Measurements from ENCODE around the gene ZFP36L2.

The ZFP36L2 gene

GRCh38 chr2:43184339-43184895, 42.0 kb downstream of the ZFP36L2 start:
- no peak for FAIRE-seq

GRCh38 chr2:43183743-43184142, 42.7 kb downstream of the ZFP36L2 start:
- FAIRE-seq: no peak

DNA sequence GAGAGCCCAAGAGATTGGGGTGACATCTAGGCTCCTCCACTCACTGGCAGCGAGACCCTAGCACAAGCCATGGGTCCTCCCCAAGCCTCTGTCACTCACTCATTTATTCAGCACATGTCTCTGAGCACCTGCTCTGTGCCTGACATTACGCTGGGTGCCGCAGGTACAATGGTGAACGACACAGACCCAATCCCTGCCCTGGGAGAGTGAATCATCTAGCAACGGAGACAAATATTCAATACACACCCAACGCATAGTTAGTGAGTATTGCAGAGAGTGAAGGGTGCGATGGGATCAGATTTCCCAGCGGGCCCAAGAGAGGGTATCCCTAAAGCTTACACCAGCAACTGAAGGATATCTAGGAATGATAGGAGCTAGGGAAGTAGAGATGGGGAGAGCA, 45.5 kb downstream of the ZFP36L2 start:
- no peak for FAIRE-seq

DNA sequence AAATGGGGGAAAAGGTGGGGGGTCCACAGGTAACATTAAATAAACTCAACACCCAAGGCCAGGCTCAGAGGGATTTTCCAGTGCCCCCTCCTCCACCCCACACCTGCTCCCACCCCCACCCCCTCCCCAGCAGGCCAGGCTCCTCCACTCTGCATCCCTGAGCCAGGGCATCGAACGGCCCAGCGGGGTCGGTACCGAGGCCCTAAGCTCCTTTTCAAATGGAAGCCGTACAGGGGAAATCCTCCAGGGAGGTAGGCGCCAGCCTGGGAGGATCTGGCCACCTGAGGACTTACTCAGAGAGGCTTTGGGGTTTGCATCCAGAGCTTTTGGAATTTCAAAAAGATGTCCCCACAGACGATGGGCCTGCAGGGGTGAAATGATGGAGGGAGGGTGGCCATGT, 46.5 kb downstream of the ZFP36L2 start:
- FAIRE-seq: no peak

GRCh38 chr2:43178602-43179542, 47.5 kb downstream of the ZFP36L2 start:
- FAIRE-seq: no peak

GRCh38 chr2:43178055-43178598, 48.3 kb downstream of the ZFP36L2 start:
- FAIRE-seq: no peak

DNA sequence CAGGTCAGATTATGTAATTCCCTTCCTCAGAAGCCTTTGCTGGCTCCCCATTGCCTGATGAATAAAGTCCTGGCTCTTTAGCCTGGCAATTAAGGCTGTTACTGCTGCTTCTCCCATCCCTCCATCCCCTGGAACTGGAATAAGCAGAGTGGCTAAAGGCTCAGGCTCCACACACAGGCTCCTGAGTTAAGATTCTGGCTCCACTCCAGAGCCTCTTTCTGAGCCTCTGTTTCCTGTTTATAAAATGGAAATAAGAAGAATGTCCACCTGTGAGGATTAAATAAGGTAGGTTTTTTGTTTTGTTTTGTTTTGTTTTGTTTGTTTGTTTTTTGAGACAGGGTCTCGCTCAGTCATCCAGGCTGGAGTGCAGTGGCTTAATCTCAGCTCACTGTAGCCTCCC, 50.0 kb downstream of the ZFP36L2 start:
- no peak for FAIRE-seq

- no peak for FAIRE-seq
Measured at GRCh38 chr2:43175876-43176275, 50.5 kb downstream of the ZFP36L2 start.

- FAIRE-seq: no peak
Measured at GRCh38 chr2:43175020-43175441, 51.4 kb downstream of the ZFP36L2 start.

DNA sequence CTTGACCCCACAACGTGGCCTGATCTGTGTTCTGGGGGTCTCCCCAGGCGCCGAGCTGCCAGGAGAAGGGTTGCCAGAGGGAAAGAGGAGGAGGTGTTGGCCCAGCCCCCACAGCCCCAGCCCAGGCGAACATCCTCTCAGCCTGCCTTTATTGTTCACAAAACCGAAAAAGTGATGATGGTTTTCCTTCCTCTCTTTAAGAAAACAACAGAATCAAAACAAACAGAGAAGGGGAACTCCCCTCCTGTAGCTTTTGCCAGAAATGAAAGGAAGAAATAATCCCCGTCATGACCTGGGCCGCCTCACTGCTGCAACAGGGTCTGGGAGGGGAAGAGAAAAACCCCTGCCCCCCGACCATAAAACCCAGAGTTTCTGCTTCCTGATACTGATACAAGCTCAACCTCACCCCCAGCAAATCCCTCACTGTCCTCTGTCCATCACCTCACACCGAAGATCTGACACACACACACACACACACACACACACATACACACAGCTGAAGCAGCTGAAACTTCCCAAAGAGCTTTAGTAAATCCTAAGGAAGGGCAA, 52.0 kb downstream of the ZFP36L2 start:
- no peak for FAIRE-seq
